ENCODE data around the gene CENPF. TPM values are rescaled to one million over a fixed set of nuclear protein-coding genes. Genes with fewer than 3 reads are reported as not detected.

CENPF gene
- polyA plus RNA-seq, 1 donor from 2014 or later: 5.4 TPM

DNA sequence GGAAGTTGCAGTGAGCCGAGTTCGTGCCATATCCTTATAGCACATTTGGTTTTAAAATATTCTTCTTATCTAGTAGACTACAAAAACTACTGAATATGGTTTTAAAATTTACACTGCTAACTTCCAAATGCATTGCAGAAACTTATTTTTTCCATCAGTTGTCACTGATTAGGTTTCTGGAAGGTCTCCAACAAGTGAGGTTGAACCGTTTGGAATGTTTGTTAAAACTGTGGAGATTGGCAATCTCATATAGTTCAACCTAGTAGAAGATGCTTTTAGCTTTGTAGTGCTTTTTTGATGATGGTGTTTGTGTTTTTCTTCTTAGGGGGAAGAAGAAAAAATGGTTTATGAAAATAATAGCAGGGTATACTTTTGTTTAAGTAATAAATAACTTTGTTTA lies 12.9 kb downstream of the CENPF start:
- no peak overlapping the region for H3K4me3 ChIP-seq (ENCODE audit: low read length)
- no peaks in the 10 kb centered on the region for H4K20me1 ChIP-seq (ENCODE audit: insufficient read depth)
- H2AFZ ChIP-seq (ENCODE audit: low read depth, low read length): no peak overlapping the region
- H3K36me3 ChIP-seq (ENCODE audit: insufficient read depth, low read length): no peaks in the 10 kb centered on the region
- no peaks in the 10 kb centered on the region for H3K27me3 ChIP-seq (ENCODE audit: insufficient read depth, low read depth, low read length)
- no peak for TF ChIP-seq REST (IDR thresholded peaks at IDR 0.05; ENCODE audit: borderline replicate concordance)
- no peak for TF ChIP-seq POLR2AphosphoS5 (IDR thresholded peaks at IDR 0.05)
- TF ChIP-seq EZH2 (IDR thresholded peaks at IDR 0.05; ENCODE audit: borderline replicate concordance, insufficient read depth, low read length, poor library complexity, severe bottlenecking): no peak
- TF ChIP-seq SMC3 (conservative IDR thresholded peaks at IDR 0.05; ENCODE audit: poor library complexity): no peak
- no peak for TF ChIP-seq MXI1 (conservative IDR thresholded peaks at IDR 0.05; ENCODE audit: poor library complexity, severe bottlenecking)
- no peak for TF ChIP-seq EP300 (conservative IDR thresholded peaks at IDR 0.05; ENCODE audit: poor library complexity, severe bottlenecking)
- no peak overlapping the region for H3K27ac ChIP-seq (ENCODE audit: low read length)
- H3K79me2 ChIP-seq (replicated peaks; ENCODE audit: insufficient read depth, low read length): peaks cover 7% of the 10 kb centered on the region
- no peak overlapping the region for H3K4me2 ChIP-seq (ENCODE audit: low read length)
- no peaks in the 10 kb centered on the region for H3K9me2 ChIP-seq (ENCODE audit: insufficient read depth, low read length)
- H3K9ac ChIP-seq (ENCODE audit: low read length): no peak overlapping the region
- no peaks in the 10 kb centered on the region for H3K9me3 ChIP-seq (ENCODE audit: low read length)
- no peaks in the 10 kb centered on the region for H3F3A ChIP-seq (ENCODE audit: insufficient read depth, low read length, poor library complexity, severe bottlenecking)

- no peaks in the 10 kb centered on the region for H3K9me2 ChIP-seq (ENCODE audit: insufficient read depth, low read length)
- H3K4me3 ChIP-seq (ENCODE audit: low read length): no peak overlapping the region
- no peak overlapping the region for H2AFZ ChIP-seq (ENCODE audit: low read depth, low read length)
- no peaks in the 10 kb centered on the region for H4K20me1 ChIP-seq (ENCODE audit: insufficient read depth)
- no peaks in the 10 kb centered on the region for H3K9me3 ChIP-seq (ENCODE audit: low read length)
- TF ChIP-seq, protein P1, sequence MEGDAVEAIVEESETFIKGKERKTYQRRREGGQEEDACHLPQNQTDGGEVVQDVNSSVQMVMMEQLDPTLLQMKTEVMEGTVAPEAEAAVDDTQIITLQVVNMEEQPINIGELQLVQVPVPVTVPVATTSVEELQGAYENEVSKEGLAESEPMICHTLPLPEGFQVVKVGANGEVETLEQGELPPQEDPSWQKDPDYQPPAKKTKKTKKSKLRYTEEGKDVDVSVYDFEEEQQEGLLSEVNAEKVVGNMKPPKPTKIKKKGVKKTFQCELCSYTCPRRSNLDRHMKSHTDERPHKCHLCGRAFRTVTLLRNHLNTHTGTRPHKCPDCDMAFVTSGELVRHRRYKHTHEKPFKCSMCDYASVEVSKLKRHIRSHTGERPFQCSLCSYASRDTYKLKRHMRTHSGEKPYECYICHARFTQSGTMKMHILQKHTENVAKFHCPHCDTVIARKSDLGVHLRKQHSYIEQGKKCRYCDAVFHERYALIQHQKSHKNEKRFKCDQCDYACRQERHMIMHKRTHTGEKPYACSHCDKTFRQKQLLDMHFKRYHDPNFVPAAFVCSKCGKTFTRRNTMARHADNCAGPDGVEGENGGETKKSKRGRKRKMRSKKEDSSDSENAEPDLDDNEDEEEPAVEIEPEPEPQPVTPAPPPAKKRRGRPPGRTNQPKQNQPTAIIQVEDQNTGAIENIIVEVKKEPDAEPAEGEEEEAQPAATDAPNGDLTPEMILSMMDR (IDR thresholded peaks at IDR 0.05; ENCODE audit: poor library complexity, severe bottlenecking): no peak
- no peak for TF ChIP-seq MXI1 (conservative IDR thresholded peaks at IDR 0.05; ENCODE audit: poor library complexity, severe bottlenecking)
- TF ChIP-seq POLR2AphosphoS5 (IDR thresholded peaks at IDR 0.05): no peak
- no peak for TF ChIP-seq EP300 (conservative IDR thresholded peaks at IDR 0.05; ENCODE audit: poor library complexity, severe bottlenecking)
- no peak for TF ChIP-seq SMC3 (conservative IDR thresholded peaks at IDR 0.05; ENCODE audit: poor library complexity)
- TF ChIP-seq RAD21 (conservative IDR thresholded peaks at IDR 0.05): no peak
- TF ChIP-seq EZH2 (IDR thresholded peaks at IDR 0.05; ENCODE audit: borderline replicate concordance, insufficient read depth, low read length, poor library complexity, severe bottlenecking): no peak
- no peak for TF ChIP-seq TAF1 (IDR thresholded peaks at IDR 0.05; ENCODE audit: low read depth)
- TF ChIP-seq REST (IDR thresholded peaks at IDR 0.05; ENCODE audit: borderline replicate concordance): no peak
- no peak overlapping the region for H3K4me2 ChIP-seq (ENCODE audit: low read length)
- H3K79me2 ChIP-seq (replicated peaks; ENCODE audit: insufficient read depth, low read length): peaks cover 4% of the 10 kb centered on the region
- H3K36me3 ChIP-seq (ENCODE audit: insufficient read depth, low read length): no peaks in the 10 kb centered on the region
- no peaks in the 10 kb centered on the region for H3K27me3 ChIP-seq (ENCODE audit: insufficient read depth, low read depth, low read length)
- no peak overlapping the region for H3K9ac ChIP-seq (ENCODE audit: low read length)
- H3F3A ChIP-seq (ENCODE audit: insufficient read depth, low read length, poor library complexity, severe bottlenecking): no peaks in the 10 kb centered on the region
- H3K27ac ChIP-seq (ENCODE audit: low read length): no peak overlapping the region
Observed at GRCh38 chr1:214617246-214617645, 14.3 kb downstream of the CENPF start.

All from neural cell (in vitro differentiated cells).